OCI-LY7 (cell line): ENCODE data around the gene SVOPL. TPM values are rescaled to one million over a fixed set of nuclear protein-coding genes. Genes with fewer than 3 reads are reported as not detected.

ENCODE experiments used
- BruUV-seq: library from RNA; stranded (reverse); fragments of 400-500 nt; replicated peaks from 2 replicates; lab custom pipeline; 2021; lab: Mats Ljungman, UMichigan
- CTCF ChIA-PET: fragments of 300-600 bp; sonication (Branson Sonifier 250); formaldehyde crosslinking; loops from one replicate; lab custom pipeline; 2022; ENCODE audit warnings: antibody characterized with exemption; ENCODE audit not compliant: unreplicated experiment; lab: Charles Lee
- POLR2A ChIA-PET: fragments of 300-600 bp; sonication (Branson Sonifier 250); formaldehyde crosslinking; loops from one replicate; lab custom pipeline; 2022; ENCODE audit warnings: antibody characterized with exemption; lab: Charles Lee
- DNase-seq: peaks from one replicate; pipeline ENCODE4 v3.0.0-alpha.2; 2015; ENCODE audit warnings: low spot score
- H2AFZ ChIP-seq: fragments of 200-600 bp; sonication (generic), shearing (Covaris generic); 2 replicates; pipeline ENCODE4 v1.6.1; 2014; ENCODE audit warnings: mild to moderate bottlenecking, antibody characterized with exemption, low read length, moderate library complexity
- H3K27ac ChIP-seq: fragments of 200-600 bp; sonication (generic); 2 replicates; pipeline ENCODE4 v1.5.1; 2014; ENCODE audit warnings: mixed run types, low read depth, mild to moderate bottlenecking, moderate library complexity, low read length, inconsistent platforms; ENCODE audit not compliant: poor library complexity, severe bottlenecking
- H3K36me3 ChIP-seq: fragments of 200-600 bp; sonication (generic); 2 replicates; pipeline ENCODE4 v1.6.1; 2014; ENCODE audit warnings: mild to moderate bottlenecking, antibody characterized with exemption, low read length, moderate library complexity, mixed read lengths; ENCODE audit not compliant: insufficient read depth
- H3K4me1 ChIP-seq: fragments of 200-600 bp; sonication (generic); 2 replicates; pipeline ENCODE4 v1.5.1; 2014; ENCODE audit warnings: mild to moderate bottlenecking, low read length; ENCODE audit not compliant: insufficient read depth, poor library complexity, severe bottlenecking
- H3K4me2 ChIP-seq: fragments of 200-600 bp; sonication (generic); 2 replicates; pipeline ENCODE4 v1.6.1; 2014; ENCODE audit warnings: mild to moderate bottlenecking, low read length
- H3K4me3 ChIP-seq: fragments of 200-600 bp; sonication (generic); 2 replicates; pipeline ENCODE4 v1.5.1; 2014; ENCODE audit warnings: mild to moderate bottlenecking, low read depth, low read length; ENCODE audit not compliant: poor library complexity, severe bottlenecking
- H3K79me2 ChIP-seq: fragments of 200-600 bp; sonication (generic); 2 replicates; pipeline ENCODE4 v1.6.1; 2016; ENCODE audit warnings: low read depth, mild to moderate bottlenecking, low read length, moderate library complexity, mixed read lengths; ENCODE audit not compliant: insufficient read depth
- H3K9me2 ChIP-seq: fragments of 200-600 bp; sonication (generic); 2 replicates; pipeline ENCODE4 v1.6.1; 2016; ENCODE audit warnings: mild to moderate bottlenecking, low read length, mixed read lengths; ENCODE audit not compliant: insufficient read depth
- H3K9me3 ChIP-seq: fragments of 200-600 bp; sonication (generic); 2 replicates; pipeline ENCODE4 v1.6.1; 2014; ENCODE audit warnings: mild to moderate bottlenecking, mixed run types, low read length, mixed read lengths
- H4K20me1 ChIP-seq: fragments of 200-600 bp; sonication (generic); 2 replicates; pipeline ENCODE4 v1.6.1; 2014; ENCODE audit warnings: mild to moderate bottlenecking, antibody characterized with exemption, low read length, moderate library complexity, mixed read lengths; ENCODE audit not compliant: insufficient read depth
- CTCF ChIP-seq: fragments of 200-600 bp; sonication (generic); conservative IDR thresholded peaks from 2 replicates; pipeline ENCODE4 v1.5.1; 2014; ENCODE audit warnings: mild to moderate bottlenecking, antibody characterized with exemption, low read length, moderate library complexity, mixed read lengths
- EZH2phosphoT487 ChIP-seq: fragments of 200-600 bp; sonication (generic); IDR thresholded peaks from 2 replicates; pipeline ENCODE4 v1.6.1; 2018; ENCODE audit warnings: low read depth, borderline replicate concordance, mild to moderate bottlenecking, mixed run types, antibody characterized with exemption, low read length, moderate library complexity, mixed read lengths
- intact Hi-C: fragments of 100-400 bp; cut with micrococcal nuclease; formaldehyde crosslinking; loops from one replicate; pipeline ENCODE4 v1.10.0; 2022; ENCODE audit not compliant: unreplicated experiment
- total RNA-seq, 2 experiments: library from RNA; depleted of rRNA in 1 of 2; stranded (reverse); fragments of >200 nt in 1 of 2; shearing (Covaris generic) in 1 of 2; gene quantifications; 2 replicates each; pipeline ENCODE4 v1.2.3, GENCODE V29; 2014 to 2022

The SVOPL gene
- total RNA-seq, 2 experiments from 2014 or later: not detected

GRCh38 chr7:138627361-138627760, 73.8 kb downstream of the SVOPL start:
- no peaks in the 10 kb centered on the region for H4K20me1 ChIP-seq
- no peak overlapping the region for H2AFZ ChIP-seq
- H3K4me1 ChIP-seq: no peaks in the 10 kb centered on the region
- CTCF ChIA-PET: no interaction called here
- H3K9me2 ChIP-seq: no peaks in the 10 kb centered on the region
- H3K27ac ChIP-seq: no peak overlapping the region
- BruUV-seq: no TSS peak
- H3K36me3 ChIP-seq: no peaks in the 10 kb centered on the region
- TF ChIP-seq EZH2phosphoT487: no peak
- DNase-seq: no peak
- intact Hi-C loops: no loop called here
- no peak overlapping the region for H3K4me2 ChIP-seq
- no peaks in the 10 kb centered on the region for H3K79me2 ChIP-seq
- no peaks in the 10 kb centered on the region for H3K9me3 ChIP-seq
- POLR2A ChIA-PET: no interaction called here
- H3K4me3 ChIP-seq: no peak overlapping the region

- POLR2A ChIA-PET: no interaction called here
- no peak overlapping the region for H3K4me2 ChIP-seq
- TF ChIP-seq CTCF: no peak
- no TSS peak for BruUV-seq
- DNase-seq: no peak
- CTCF ChIA-PET: no interaction called here
- no peak overlapping the region for H3K27ac ChIP-seq
- no peaks in the 10 kb centered on the region for H3K36me3 ChIP-seq
- H3K9me2 ChIP-seq: no peaks in the 10 kb centered on the region
- H3K79me2 ChIP-seq: no peaks in the 10 kb centered on the region
- H2AFZ ChIP-seq: no peak overlapping the region
- H4K20me1 ChIP-seq: no peaks in the 10 kb centered on the region
- intact Hi-C loops: no loop called here
- H3K4me3 ChIP-seq: no peak overlapping the region
- H3K9me3 ChIP-seq: no peaks in the 10 kb centered on the region
- H3K4me1 ChIP-seq: no peaks in the 10 kb centered on the region
These were observed 74.3 kb downstream of the SVOPL start for GRCh38 chr7:138626846-138627245.

- Histone ChIP-seq H3K27ac (no peak overlapping the region), H3K4me1 (no peaks in the 10 kb centered on the region), H3K4me3 (no peak overlapping the region), H3K9me2 (no peaks in the 10 kb centered on the region), H3K79me2 (no peaks in the 10 kb centered on the region), H4K20me1 (no peaks in the 10 kb centered on the region), H3K9me3 (no peaks in the 10 kb centered on the region), H3K36me3 (no peaks in the 10 kb centered on the region), H2AFZ (0 out of 2 replicates have a peak overlapping the region, but pooled peaks have one; percentile 25), H3K4me2 (no peak overlapping the region)
- no peak for DNase-seq
- POLR2A ChIA-PET: interaction anchor here (0.6 kb wide), 2 partner anchors 9 to 32 kb away, joined by 3 to 6 read pairs; no protein-coding TSS in a partner anchor
- TF ChIP-seq CTCF: no peak
- no peak for TF ChIP-seq EZH2phosphoT487
- intact Hi-C loops: no loop called here
- CTCF ChIA-PET: no interaction called here
- BruUV-seq: no TSS peak
These were observed 75.3 kb downstream of the SVOPL start for GRCh38 chr7:138625849-138626230.
